Spleen (tissue), 11 donors: ENCODE measurements around the gene COQ5. TPM values are rescaled to one million over a fixed set of nuclear protein-coding genes. Genes with fewer than 3 reads are reported as not detected.

ENCODE experiments used
- DNase-seq: peaks from one replicate; pipeline ENCODE4 v3.0.0-alpha.2; 2020
- H3K27ac ChIP-seq, 8 donors: fragments of 200-600 bp; sonication (generic) in 7 of 8; 1 replicate in 4 of 8; 2 replicates in 4 of 8; pipeline versions ENCODE4 v1.5.0 to v1.8.0; 2016 to 2021; ENCODE audit warnings: inconsistent platforms in 4 of 8, mild to moderate bottlenecking in 4 of 8, moderate library complexity in 1 of 8
- H3K27me3 ChIP-seq, 7 donors: fragments of 200-600 bp; sonication (generic) in 6 of 7; replicated peaks in 1 of 7; 1 replicate in 4 of 7; 2 replicates in 3 of 7; pipeline versions ENCODE4 v1.5.0 to v1.8.0; 2016 to 2021; ENCODE audit warnings: inconsistent platforms in 3 of 7, mild to moderate bottlenecking in 1 of 7
- H3K36me3 ChIP-seq, 6 donors: fragments of 200-600 bp; sonication (generic) in 5 of 6; 1 replicate in 4 of 6; 2 replicates in 2 of 6; pipeline versions ENCODE4 v1.5.0 to v1.8.0; 2016 to 2021; ENCODE audit warnings: inconsistent platforms in 2 of 6
- H3K4me1 ChIP-seq, 6 donors: fragments of 200-600 bp; sonication (generic) in 5 of 6; 1 replicate in 3 of 6; 2 replicates in 3 of 6; pipeline versions ENCODE4 v1.5.0 to v1.8.0; 2016 to 2021; ENCODE audit warnings: inconsistent platforms in 3 of 6
- H3K4me3 ChIP-seq, 8 donors: fragments of 200-600 bp; sonication (generic) in 7 of 8; 1 replicate in 4 of 8; 2 replicates in 4 of 8; pipeline versions ENCODE4 v1.5.0 to v1.8.0; 2016 to 2021; ENCODE audit warnings: inconsistent platforms in 4 of 8, mild to moderate bottlenecking in 4 of 8, moderate library complexity in 2 of 8
- H3K9me3 ChIP-seq, 8 donors: fragments of 200-600 bp; sonication (generic) in 7 of 8; 1 replicate in 4 of 8; 2 replicates in 4 of 8; pipeline versions ENCODE4 v1.5.0 to v1.8.0; 2016 to 2021; ENCODE audit warnings: inconsistent platforms in 4 of 8
- POLR2A ChIP-seq, 3 donors: fragments of 450-650 bp; IDR thresholded peaks; one replicate each; pipeline ENCODE4 v1.5.1; 2017; ENCODE audit warnings: antibody characterized with exemption in 3 of 3, mild to moderate bottlenecking in 1 of 3
- POLR2AphosphoS5 ChIP-seq, 3 donors: sonication (generic); formaldehyde crosslinking; IDR thresholded peaks; one replicate each; pipeline ENCODE4 v1.5.1; 2017; ENCODE audit warnings: antibody characterized with exemption in 3 of 3
- WGBS, 5 donors: extraction: QIAGEN DNeasy Blood & Tissue Kit in 3 of 5; methylation state at CpG; one replicate each; pipeline versions ENCODE4 v1.1.5 to v1.1.7; 2013 to 2018; 5-methylcytosine and 5-hydroxymethylcytosine counted together
- intact Hi-C: fragments of 100-400 bp; cut with DNase I; formaldehyde crosslinking; loops from one replicate; pipeline ENCODE4 v1.15.0; 2023; ENCODE audit warnings: low total_unique reads
- polyA plus RNA-seq, 3 donors: library from polyadenylated mRNA; stranded (reverse); fragments of 200-250 nt; gene quantifications; one replicate each; pipeline ENCODE4 v1.2.1, GENCODE V29; 2013
- total RNA-seq, 7 donors: library from RNA; depleted of rRNA in 3 of 7; stranded (reverse); fragments of >200 nt in 3 of 7; fragmentation: NEBNext Ultra II Directional in 4 of 7; extraction: Animal tissue kit (Norgen Biotek cat#: 25700) in 4 of 7; gene quantifications; one replicate each; pipeline versions ENCODE4 v1.1.0 to v1.2.1, GENCODE V29; 2016 to 2021
- TF ChIP-seq, protein P1 (sequence below), 11 experiments: fragments of 200-600 bp in 7 of 11; fragments of 450-650 bp in 4 of 11; sonication (generic) in 4 of 11; IDR thresholded peaks in 8 of 11; conservative IDR thresholded peaks in 3 of 11; 1 replicate in 7 of 11; 2 replicates in 4 of 11; pipeline versions ENCODE4 v1.4.0 to v1.8.0; 2016 to 2021; ENCODE audit warnings: antibody characterized with exemption in 11 of 11, inconsistent platforms in 4 of 11, mild to moderate bottlenecking in 1 of 11
- donor health status: healthy with polysubstance abuse.
- donor health status: DM: no; HTN: no; CAD: no; lungs with moderate emphysema.
- donor health status: DM: no; HTN: no; CAD: no.
- donor health status: Bipolar disorder and iron deficiency.
- donor health status: healthy.
- donor health status: DM: no; HTN: no; CAD: no.
- donor health status: DM: yes; HTN: yes; CAD: no.

Gene COQ5
- total and polyA plus RNA-seq, 10 donors, result 18.6 to 34.6 (median 23.7) TPM

DNA sequence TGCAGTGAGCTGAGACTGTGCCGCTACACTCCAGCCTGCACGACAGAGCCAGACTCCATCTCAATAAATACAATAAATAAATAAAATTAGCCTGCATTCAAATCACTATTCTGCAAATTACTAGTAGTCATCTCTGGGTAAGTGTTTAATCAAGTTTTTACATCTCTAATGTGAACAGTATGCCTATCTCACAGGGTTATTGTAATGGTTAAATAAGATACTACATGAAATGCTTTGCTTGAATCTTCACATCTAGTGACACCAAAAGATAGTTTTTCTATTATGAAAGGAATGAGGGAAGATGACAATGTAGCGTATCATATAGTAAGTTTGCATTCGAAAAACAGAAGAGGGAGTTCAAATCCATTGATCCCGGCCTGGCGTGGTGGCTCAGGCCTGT, 61.5 kb downstream of the COQ5 start:
- no peak for DNase-seq
- H3K9me3 ChIP-seq, result no peaks in the 10 kb centered on the region
- H3K4me3 ChIP-seq, result peak overlapping the region in 2 of 8 donors; percentile 96 to 97
- H3K27me3 ChIP-seq, result no peaks in the 10 kb centered on the region
- intact Hi-C loops, result no loop called here
- H3K36me3 ChIP-seq, result peaks cover 0 to 53% (median 44%) of the 10 kb centered on the region in 6 donors
- peak overlapping the region in 1 of 8 donors; percentile 98 for H3K27ac ChIP-seq
- 90 to 95% (median 93%) methylated on average over 6 of the region's 6 CpGs for WGBS, 5 donors
- TF ChIP-seq, protein P1, sequence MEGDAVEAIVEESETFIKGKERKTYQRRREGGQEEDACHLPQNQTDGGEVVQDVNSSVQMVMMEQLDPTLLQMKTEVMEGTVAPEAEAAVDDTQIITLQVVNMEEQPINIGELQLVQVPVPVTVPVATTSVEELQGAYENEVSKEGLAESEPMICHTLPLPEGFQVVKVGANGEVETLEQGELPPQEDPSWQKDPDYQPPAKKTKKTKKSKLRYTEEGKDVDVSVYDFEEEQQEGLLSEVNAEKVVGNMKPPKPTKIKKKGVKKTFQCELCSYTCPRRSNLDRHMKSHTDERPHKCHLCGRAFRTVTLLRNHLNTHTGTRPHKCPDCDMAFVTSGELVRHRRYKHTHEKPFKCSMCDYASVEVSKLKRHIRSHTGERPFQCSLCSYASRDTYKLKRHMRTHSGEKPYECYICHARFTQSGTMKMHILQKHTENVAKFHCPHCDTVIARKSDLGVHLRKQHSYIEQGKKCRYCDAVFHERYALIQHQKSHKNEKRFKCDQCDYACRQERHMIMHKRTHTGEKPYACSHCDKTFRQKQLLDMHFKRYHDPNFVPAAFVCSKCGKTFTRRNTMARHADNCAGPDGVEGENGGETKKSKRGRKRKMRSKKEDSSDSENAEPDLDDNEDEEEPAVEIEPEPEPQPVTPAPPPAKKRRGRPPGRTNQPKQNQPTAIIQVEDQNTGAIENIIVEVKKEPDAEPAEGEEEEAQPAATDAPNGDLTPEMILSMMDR (IDR thresholded peaks at IDR 0.05 in 8 of 11, conservative IDR thresholded peaks at IDR 0.05 in 3 of 11), result no peak
- TF ChIP-seq POLR2A (IDR thresholded peaks at IDR 0.05), result no peak
- no peak for TF ChIP-seq POLR2AphosphoS5 (IDR thresholded peaks at IDR 0.05)
- H3K4me1 ChIP-seq, result peaks cover 28 to 86% (median 51%) of the 10 kb centered on the region in 6 donors

DNA sequence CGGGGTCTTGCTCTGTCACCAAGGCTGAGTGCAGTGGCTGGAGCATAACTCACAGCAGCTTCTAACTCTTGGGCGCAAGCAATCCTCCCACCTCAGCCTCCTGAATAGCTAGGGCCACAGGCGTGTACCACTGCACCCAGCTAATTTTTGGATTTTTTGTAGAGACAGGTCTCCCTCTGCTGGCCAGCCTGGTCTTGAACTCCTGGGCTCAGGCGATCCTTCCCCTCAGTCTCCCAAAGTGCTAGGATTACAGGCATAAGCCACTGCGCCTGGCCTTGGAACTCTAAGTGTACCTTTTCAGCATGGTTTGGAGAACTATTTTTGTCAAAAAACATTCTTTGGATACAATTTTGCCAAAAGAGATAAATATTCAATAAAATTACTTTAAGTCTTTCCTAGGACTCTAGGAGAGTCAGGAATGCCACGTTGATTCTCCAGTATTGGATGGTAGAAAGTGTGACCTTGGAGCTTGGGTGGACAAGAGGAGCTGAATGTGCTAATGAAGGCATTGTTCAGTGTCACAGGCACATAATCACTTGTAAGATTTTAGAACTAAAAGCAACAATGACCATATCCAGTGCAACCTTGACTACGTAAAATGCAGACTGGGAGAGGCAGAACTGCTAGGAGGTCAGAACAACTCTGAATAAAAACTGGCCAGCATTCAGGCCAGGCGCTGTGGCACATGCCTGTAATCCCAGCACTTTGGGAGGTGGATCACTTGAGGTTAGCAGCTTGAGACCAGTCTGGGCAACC, 62.2 kb downstream of the COQ5 start:
- Histone ChIP-seq H3K27ac (peak overlapping the region in 1 of 8 donors; percentile 40), H3K4me3 (no peak overlapping the region), H3K4me1 (peaks cover 28 to 79% (median 50%) of the 10 kb centered on the region in 6 donors), H3K27me3 (no peaks in the 10 kb centered on the region), H3K9me3 (no peaks in the 10 kb centered on the region), H3K36me3 (peaks cover 0 to 60% (median 51%) of the 10 kb centered on the region in 6 donors)
- DNase-seq, result no peak
- intact Hi-C loops, result no loop called here
- 60 to 68% (median 61%) methylated on average over 8 of the region's 8 CpGs for WGBS, 5 donors
- TF ChIP-seq, protein P1 (IDR thresholded peaks at IDR 0.05 in 8 of 11, conservative IDR thresholded peaks at IDR 0.05 in 3 of 11), result peak in 9 of 11 experiments; percentile 14 to 63 (median 37)
- no peak for TF ChIP-seq POLR2AphosphoS5 (IDR thresholded peaks at IDR 0.05)
- TF ChIP-seq POLR2A (IDR thresholded peaks at IDR 0.05), result no peak

DNA sequence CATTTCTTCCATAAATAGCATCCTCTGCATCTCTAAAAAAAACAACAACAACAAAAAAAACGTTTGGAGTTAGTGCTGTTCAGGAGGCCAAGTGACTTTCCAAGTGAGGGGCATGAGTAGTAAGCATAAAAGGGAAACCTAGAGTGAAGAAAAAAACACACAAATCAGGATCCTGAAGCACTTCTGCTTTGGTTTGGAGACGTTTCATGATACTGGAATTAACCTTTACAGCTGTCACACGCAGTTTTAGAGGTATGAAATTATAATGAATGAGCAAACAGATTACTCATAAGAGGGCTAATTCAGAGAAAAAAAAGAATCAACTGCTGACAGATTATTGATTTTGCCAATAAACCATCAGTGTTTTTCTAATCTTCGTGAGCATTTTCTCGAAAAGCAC, 63.2 kb downstream of the COQ5 start:
- Histone ChIP-seq H3K27ac (peak overlapping the region in 1 of 8 donors; percentile 18), H3K9me3 (no peaks in the 10 kb centered on the region), H3K4me1 (peaks cover 28 to 69% (median 44%) of the 10 kb centered on the region in 6 donors), H3K36me3 (peaks cover 0 to 70% (median 61%) of the 10 kb centered on the region in 6 donors), H3K27me3 (no peaks in the 10 kb centered on the region), H3K4me3 (no peak overlapping the region)
- DNase-seq, result no peak
- no peak for TF ChIP-seq POLR2AphosphoS5 (IDR thresholded peaks at IDR 0.05)
- no peak for TF ChIP-seq POLR2A (IDR thresholded peaks at IDR 0.05)
- TF ChIP-seq, protein P1 (IDR thresholded peaks at IDR 0.05 in 8 of 11, conservative IDR thresholded peaks at IDR 0.05 in 3 of 11), result no peak
- intact Hi-C loops, result no loop called here
- WGBS, 5 donors, result 45 to 61% (median 50%) methylated on average over 5 of the region's 5 CpGs

DNA sequence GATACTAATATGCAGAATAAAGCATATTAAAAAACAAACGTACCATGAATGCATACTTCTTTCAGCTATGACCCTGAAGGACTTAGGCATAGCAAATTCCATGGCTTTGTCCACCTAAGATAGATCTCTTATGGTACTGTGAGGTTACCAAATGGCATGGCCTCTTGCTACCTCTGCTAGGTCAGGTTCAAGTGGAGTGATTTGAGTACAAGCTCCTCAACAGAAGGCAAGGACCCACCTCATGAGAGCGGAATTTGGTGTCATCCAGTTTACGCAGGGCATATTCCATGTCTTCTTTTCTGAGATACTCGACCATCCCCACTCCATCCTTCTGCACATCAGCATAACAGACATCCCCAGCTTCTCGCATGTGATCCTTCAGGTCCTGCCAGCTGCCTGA, 65.2 kb downstream of the COQ5 start:
- intact Hi-C loops, result no loop called here
- Histone ChIP-seq H3K27ac (no peak overlapping the region), H3K36me3 (peaks cover 0 to 91% (median 82%) of the 10 kb centered on the region in 6 donors), H3K27me3 (no peaks in the 10 kb centered on the region), H3K4me3 (no peak overlapping the region), H3K9me3 (no peaks in the 10 kb centered on the region), H3K4me1 (peaks cover 23 to 57% (median 34%) of the 10 kb centered on the region in 6 donors)
- DNase-seq, result no peak
- no peak for TF ChIP-seq POLR2AphosphoS5 (IDR thresholded peaks at IDR 0.05)
- TF ChIP-seq, protein P1 (IDR thresholded peaks at IDR 0.05 in 8 of 11, conservative IDR thresholded peaks at IDR 0.05 in 3 of 11), result no peak
- 88 to 94% (median 92%) methylated on average over 5 of the region's 5 CpGs for WGBS, 5 donors
